Dedifferentiated amniotic fluid mesenchymal stem cell (primary cell): ENCODE results near the gene ACOXL.

Experiments
- DNase-seq: peaks from one replicate; pipeline ENCODE4 v3.0.0-alpha.2; 2016; ENCODE audit errors: extremely low spot score

ACOXL gene

GRCh38 chr2:111007757-111008688, 275.6 kb downstream of the ACOXL start:
- no peak for DNase-seq

- no peak for DNase-seq
These were observed 278.8 kb downstream of the ACOXL start for GRCh38 chr2:111011218-111011617.

- no peak for DNase-seq
These were observed 283.1 kb downstream of the ACOXL start for GRCh38 chr2:111015283-111015995.

GRCh38 chr2:111017034-111017622, 284.8 kb downstream of the ACOXL start:
- no peak for DNase-seq

- no peak for DNase-seq
These were observed 285.5 kb downstream of the ACOXL start for GRCh38 chr2:111017909-111018308.

- DNase-seq, result no peak
These were observed 287.0 kb downstream of the ACOXL start for GRCh38 chr2:111019381-111019780.

- DNase-seq, result no peak
These were observed 290.3 kb downstream of the ACOXL start for GRCh38 chr2:111022633-111023032.

GRCh38 chr2:111024496-111024895, 292.1 kb downstream of the ACOXL start:
- DNase-seq, result no peak

- DNase-seq, result no peak
These were observed 292.9 kb downstream of the ACOXL start for GRCh38 chr2:111025288-111025687.

GRCh38 chr2:111028720-111029119, 296.3 kb downstream of the ACOXL start:
- DNase-seq, result no peak

- no peak for DNase-seq
These were observed 297.0 kb downstream of the ACOXL start for GRCh38 chr2:111029181-111029927.

GRCh38 chr2:111030260-111030891, 298.0 kb downstream of the ACOXL start:
- no peak for DNase-seq

- DNase-seq, result no peak
These were observed 298.6 kb downstream of the ACOXL start for GRCh38 chr2:111030945-111031344.

- no peak for DNase-seq
These were observed 299.4 kb downstream of the ACOXL start for GRCh38 chr2:111031546-111032478.

- DNase-seq, result no peak
These were observed 300.5 kb downstream of the ACOXL start for GRCh38 chr2:111032721-111033429.

- no peak for DNase-seq
These were observed 301.8 kb downstream of the ACOXL start for GRCh38 chr2:111034146-111034545.

GRCh38 chr2:111034606-111035005, 302.2 kb downstream of the ACOXL start:
- no peak for DNase-seq

GRCh38 chr2:111035830-111036441, 303.6 kb downstream of the ACOXL start:
- DNase-seq, result no peak

GRCh38 chr2:111037128-111037527, 304.8 kb downstream of the ACOXL start:
- no peak for DNase-seq
